ENCODE results near the gene APOBEC3A.

The APOBEC3A gene

DNA sequence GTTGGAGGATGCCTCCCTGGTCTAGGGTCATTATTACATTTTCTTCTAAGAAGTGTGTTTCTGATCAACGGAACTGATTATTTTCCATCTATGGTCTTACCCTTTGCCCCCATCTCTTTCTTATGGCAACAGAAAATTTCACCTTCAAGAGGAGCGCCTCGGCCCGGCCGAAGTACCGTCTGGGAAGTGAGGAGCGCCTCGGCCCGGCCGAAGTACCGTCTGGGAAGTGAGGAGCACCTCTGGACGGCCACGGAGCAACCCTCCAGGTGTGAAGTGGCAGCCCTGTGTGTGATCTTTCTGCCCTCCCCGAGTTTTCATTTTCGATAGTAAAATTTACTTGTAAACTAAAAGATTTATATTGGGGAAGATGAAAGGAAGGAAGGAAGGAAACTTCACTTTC lies 53.5 kb downstream of the APOBEC3A start:
- in situ Hi-C loops (cut with HindIII; ENCODE audit: low pct_ligation_motif_present, low sequenced_read_pairs): no loop called here

More for the DNA sequence above, 53.5 kb downstream of the APOBEC3A start:
- no peak for DNase-seq
- H3K27ac ChIP-seq: no peak overlapping the region
- H3K27me3 ChIP-seq (replicated peaks): no peaks in the 10 kb centered on the region
- H3K4me3 ChIP-seq (ENCODE audit: low read depth, low read length): no peak overlapping the region
- no peaks in the 10 kb centered on the region for H3K36me3 ChIP-seq (replicated peaks)
- TF ChIP-seq, protein P1, sequence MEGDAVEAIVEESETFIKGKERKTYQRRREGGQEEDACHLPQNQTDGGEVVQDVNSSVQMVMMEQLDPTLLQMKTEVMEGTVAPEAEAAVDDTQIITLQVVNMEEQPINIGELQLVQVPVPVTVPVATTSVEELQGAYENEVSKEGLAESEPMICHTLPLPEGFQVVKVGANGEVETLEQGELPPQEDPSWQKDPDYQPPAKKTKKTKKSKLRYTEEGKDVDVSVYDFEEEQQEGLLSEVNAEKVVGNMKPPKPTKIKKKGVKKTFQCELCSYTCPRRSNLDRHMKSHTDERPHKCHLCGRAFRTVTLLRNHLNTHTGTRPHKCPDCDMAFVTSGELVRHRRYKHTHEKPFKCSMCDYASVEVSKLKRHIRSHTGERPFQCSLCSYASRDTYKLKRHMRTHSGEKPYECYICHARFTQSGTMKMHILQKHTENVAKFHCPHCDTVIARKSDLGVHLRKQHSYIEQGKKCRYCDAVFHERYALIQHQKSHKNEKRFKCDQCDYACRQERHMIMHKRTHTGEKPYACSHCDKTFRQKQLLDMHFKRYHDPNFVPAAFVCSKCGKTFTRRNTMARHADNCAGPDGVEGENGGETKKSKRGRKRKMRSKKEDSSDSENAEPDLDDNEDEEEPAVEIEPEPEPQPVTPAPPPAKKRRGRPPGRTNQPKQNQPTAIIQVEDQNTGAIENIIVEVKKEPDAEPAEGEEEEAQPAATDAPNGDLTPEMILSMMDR (IDR thresholded peaks at IDR 0.05; ENCODE audit: low read depth, low read length, missing control alignments): no peak
